ENCODE measurements around the gene TEX22. TPM values are rescaled to one million over a fixed set of nuclear protein-coding genes. Genes with fewer than 3 reads are reported as not detected.

Gene TEX22
- total RNA-seq, 1 donor from 2014 or later: 4.9 TPM

DNA sequence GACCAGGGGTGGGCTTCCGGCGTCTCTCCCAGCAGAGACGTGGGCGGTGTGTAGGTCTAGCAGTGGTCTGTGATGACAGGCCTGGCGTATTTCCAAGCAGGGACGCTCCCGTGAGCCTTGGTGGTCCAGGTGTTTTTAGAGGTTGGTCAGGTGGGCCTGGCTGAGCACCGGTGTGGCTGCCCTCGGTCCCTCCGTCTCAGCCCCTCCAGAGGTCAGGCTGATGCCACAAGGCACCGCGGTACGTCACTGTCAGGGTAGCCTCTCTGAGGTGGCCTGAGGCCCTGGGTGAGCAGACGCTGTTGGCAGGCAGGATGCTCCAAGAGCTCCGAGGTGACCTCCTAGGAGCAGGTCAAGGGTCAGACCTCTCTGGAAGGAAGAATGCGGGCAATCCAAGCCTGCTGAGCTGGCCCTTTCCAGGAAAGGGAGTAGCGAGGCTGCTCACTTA is 34.8 kb downstream of the TEX22 start:
- H3K9me3 Mint-ChIP-seq (ENCODE audit: unreplicated experiment): peaks cover 10% of the 10 kb centered on the region

DNA sequence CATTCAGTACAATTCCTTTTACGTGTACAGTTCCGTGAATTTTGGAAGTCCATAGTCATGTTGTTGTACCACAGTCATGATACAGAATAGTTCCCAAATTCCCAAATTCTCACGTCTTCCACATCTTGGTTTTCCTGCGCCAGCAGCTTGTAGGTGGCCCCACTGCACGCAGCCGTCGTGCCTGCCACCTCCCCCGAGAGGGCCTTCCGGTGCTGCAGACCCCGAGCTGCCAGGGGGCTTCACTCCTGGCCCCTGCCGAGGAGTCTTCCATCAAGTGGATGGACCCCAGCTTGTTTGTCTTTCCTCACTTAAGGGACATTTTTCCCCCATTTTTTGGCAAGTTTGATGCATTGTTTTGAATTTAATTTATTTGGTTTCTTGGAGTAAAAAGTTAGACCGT is 38.1 kb downstream of the TEX22 start:
- Mint-ChIP-seq H3K27me3 (ENCODE audit: unreplicated experiment) (no peaks in the 10 kb centered on the region), H3K9me3 (ENCODE audit: unreplicated experiment) (peaks cover 10% of the 10 kb centered on the region), H3K4me1 (ENCODE audit: unreplicated experiment) (peaks cover 6% of the 10 kb centered on the region), H3K27ac (ENCODE audit: unreplicated experiment) (peak overlapping the region; percentile 34), H3K4me3 (ENCODE audit: unreplicated experiment) (no peak overlapping the region), H3K36me3 (ENCODE audit: unreplicated experiment) (peaks cover 9% of the 10 kb centered on the region)
- TF ChIP-seq, protein P1, sequence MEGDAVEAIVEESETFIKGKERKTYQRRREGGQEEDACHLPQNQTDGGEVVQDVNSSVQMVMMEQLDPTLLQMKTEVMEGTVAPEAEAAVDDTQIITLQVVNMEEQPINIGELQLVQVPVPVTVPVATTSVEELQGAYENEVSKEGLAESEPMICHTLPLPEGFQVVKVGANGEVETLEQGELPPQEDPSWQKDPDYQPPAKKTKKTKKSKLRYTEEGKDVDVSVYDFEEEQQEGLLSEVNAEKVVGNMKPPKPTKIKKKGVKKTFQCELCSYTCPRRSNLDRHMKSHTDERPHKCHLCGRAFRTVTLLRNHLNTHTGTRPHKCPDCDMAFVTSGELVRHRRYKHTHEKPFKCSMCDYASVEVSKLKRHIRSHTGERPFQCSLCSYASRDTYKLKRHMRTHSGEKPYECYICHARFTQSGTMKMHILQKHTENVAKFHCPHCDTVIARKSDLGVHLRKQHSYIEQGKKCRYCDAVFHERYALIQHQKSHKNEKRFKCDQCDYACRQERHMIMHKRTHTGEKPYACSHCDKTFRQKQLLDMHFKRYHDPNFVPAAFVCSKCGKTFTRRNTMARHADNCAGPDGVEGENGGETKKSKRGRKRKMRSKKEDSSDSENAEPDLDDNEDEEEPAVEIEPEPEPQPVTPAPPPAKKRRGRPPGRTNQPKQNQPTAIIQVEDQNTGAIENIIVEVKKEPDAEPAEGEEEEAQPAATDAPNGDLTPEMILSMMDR (IDR thresholded peaks at IDR 0.05): no peak
- DNase-seq (ENCODE audit: extremely low spot score, unreplicated experiment): no peak

More for the DNA sequence above, 34.8 kb downstream of the TEX22 start:
- TF ChIP-seq, protein P1 (IDR thresholded peaks at IDR 0.05): no peak
- peak; percentile 82 for DNase-seq (ENCODE audit: extremely low spot score, unreplicated experiment)
- Mint-ChIP-seq H3K4me3 (ENCODE audit: unreplicated experiment) (no peak overlapping the region), H3K36me3 (ENCODE audit: unreplicated experiment) (peaks cover 19% of the 10 kb centered on the region), H3K27ac (ENCODE audit: unreplicated experiment) (no peak overlapping the region), H3K4me1 (ENCODE audit: unreplicated experiment) (peaks cover 18% of the 10 kb centered on the region), H3K27me3 (ENCODE audit: unreplicated experiment) (no peaks in the 10 kb centered on the region)

DNA sequence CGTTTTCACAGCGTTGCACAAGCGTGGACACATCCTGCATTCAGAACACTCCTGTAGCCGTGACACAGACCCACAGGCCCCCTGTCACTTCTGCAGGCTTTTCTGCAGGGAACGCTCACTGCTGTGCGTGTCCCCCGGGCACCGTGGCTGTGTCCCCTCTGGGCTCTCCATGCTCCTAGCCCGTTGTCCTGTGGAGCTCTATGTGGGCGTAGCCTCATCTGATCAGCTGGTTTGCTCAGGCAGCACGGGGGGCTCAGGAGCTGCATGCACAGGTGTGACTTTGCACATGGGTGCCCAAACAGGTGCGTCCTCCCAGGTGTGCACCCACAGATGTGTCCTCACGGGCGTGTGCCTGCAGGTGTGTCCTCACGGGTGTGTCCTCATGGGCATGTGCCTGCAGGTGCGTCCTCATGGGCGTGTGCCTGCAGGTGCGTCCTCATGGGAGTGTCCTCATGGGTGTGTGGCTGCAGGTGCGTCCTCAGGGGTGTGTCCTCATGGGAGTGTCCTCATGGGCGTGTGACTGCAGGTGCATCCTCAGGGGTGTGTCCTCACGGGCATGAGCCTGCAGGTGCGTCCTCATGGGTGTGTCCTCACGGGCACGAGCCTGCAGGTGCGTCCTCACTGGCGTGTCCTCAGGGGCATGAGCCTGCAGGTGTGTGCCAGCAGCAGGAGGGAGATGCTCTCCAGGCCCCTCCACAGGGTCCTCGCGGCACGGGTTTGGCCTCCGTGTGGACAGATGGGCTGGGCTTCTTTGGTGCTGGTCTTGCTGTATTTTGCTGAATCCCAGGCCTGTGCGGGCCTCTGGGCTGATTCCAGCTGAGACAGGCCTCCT is 38.8 kb downstream of the TEX22 start:
- Mint-ChIP-seq H3K4me1 (ENCODE audit: unreplicated experiment) (peaks cover 6% of the 10 kb centered on the region), H3K4me3 (ENCODE audit: unreplicated experiment) (no peak overlapping the region), H3K9me3 (ENCODE audit: unreplicated experiment) (peaks cover 10% of the 10 kb centered on the region), H3K27ac (ENCODE audit: unreplicated experiment) (no peak overlapping the region), H3K27me3 (ENCODE audit: unreplicated experiment) (no peaks in the 10 kb centered on the region), H3K36me3 (ENCODE audit: unreplicated experiment) (peaks cover 11% of the 10 kb centered on the region)
- no peak for DNase-seq (ENCODE audit: extremely low spot score, unreplicated experiment)
- TF ChIP-seq, protein P1 (IDR thresholded peaks at IDR 0.05): no peak

- TF ChIP-seq, protein P1 (IDR thresholded peaks at IDR 0.05): no peak
- Mint-ChIP-seq H3K4me3 (ENCODE audit: unreplicated experiment) (no peak overlapping the region), H3K27me3 (ENCODE audit: unreplicated experiment) (no peaks in the 10 kb centered on the region), H3K27ac (ENCODE audit: unreplicated experiment) (no peak overlapping the region), H3K9me3 (ENCODE audit: unreplicated experiment) (peaks cover 10% of the 10 kb centered on the region), H3K36me3 (ENCODE audit: unreplicated experiment) (peaks cover 15% of the 10 kb centered on the region), H3K4me1 (ENCODE audit: unreplicated experiment) (peaks cover 6% of the 10 kb centered on the region)
- DNase-seq (ENCODE audit: extremely low spot score, unreplicated experiment): no peak
These were observed 39.6 kb downstream of the TEX22 start for GRCh38 chr14:105437723-105438500.

DNA sequence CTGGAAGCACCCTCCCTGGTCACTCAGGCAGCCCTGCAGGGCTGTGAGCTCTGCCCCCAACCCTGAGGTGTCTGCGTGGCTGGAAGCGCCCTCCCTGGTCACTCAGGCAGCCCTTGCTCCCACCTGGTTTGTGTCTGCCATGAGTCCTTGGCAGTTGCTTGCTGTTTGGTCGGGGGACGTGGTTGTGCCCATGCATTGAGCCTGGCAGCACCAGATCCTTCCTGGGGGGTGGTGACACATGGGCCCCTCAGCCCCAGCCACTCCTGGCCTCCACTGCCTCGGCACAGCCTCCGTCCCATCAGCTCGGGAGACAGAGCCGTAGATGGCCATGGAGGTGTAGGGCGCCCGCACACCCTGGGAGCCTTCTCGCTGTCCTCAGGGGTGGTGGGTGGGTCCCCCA is 40.8 kb downstream of the TEX22 start:
- no peak overlapping the region for H3K4me3 Mint-ChIP-seq (ENCODE audit: unreplicated experiment)
- peaks cover 6% of the 10 kb centered on the region for H3K4me1 Mint-ChIP-seq (ENCODE audit: unreplicated experiment)
- DNase-seq (ENCODE audit: extremely low spot score, unreplicated experiment): no peak
- peaks cover 17% of the 10 kb centered on the region for H3K36me3 Mint-ChIP-seq (ENCODE audit: unreplicated experiment)
- H3K27me3 Mint-ChIP-seq (ENCODE audit: unreplicated experiment): no peaks in the 10 kb centered on the region
- peaks cover 10% of the 10 kb centered on the region for H3K9me3 Mint-ChIP-seq (ENCODE audit: unreplicated experiment)
- H3K27ac Mint-ChIP-seq (ENCODE audit: unreplicated experiment): no peak overlapping the region
- TF ChIP-seq, protein P1 (IDR thresholded peaks at IDR 0.05): no peak
